GM12872 (cell line): ENCODE results near the gene EMID1.

ENCODE experiments used
- CTCF ChIP-seq: IDR thresholded peaks from 3 replicates; pipeline ENCODE4 v1.5.1; 2011; ENCODE audit warnings: low read depth, mild to moderate bottlenecking, low read length, moderate library complexity; ENCODE audit not compliant: insufficient read depth

EMID1 gene

GRCh38 chr22:29302402-29302680 lies 96.6 kb downstream of the EMID1 start:
- TF ChIP-seq CTCF = no peak

- no peak for TF ChIP-seq CTCF
These were observed 97.2 kb downstream of the EMID1 start for GRCh38 chr22:29302681-29303465.

GRCh38 chr22:29305836-29306174 lies 100.1 kb downstream of the EMID1 start:
- TF ChIP-seq CTCF = no peak

- TF ChIP-seq CTCF = peak; percentile 34; the same call in 1 of the 3 replicates
These were observed 100.6 kb downstream of the EMID1 start, which contains the start of gene GAS2L1 for GRCh38 chr22:29306175-29306834. TSS of gene GAS2L1 (plus strand) at chr22:29306650. CDS start at chr22:29308106, 1,456 bp downstream.

- no peak for TF ChIP-seq CTCF
These were observed 101.3 kb downstream of the EMID1 start for GRCh38 chr22:29306835-29307595.

GRCh38 chr22:29307596-29308147 lies 102.0 kb downstream of the EMID1 start:
- no peak for TF ChIP-seq CTCF

- TF ChIP-seq CTCF = no peak
These were observed 102.6 kb downstream of the EMID1 start for GRCh38 chr22:29308148-29308790.
